GM13977 (cell line): ENCODE data around the gene NUP88.
"Not testable (repeated sequence)": the region's sequence is repeated elsewhere in the genome, so short reads cannot be mapped to it uniquely, and the experiment has no call there.

Source experiments
- DNase-seq: peaks from one replicate; pipeline ENCODE4 v3.0.0; 2012; ENCODE audit warnings: low spot score
- CTCF ChIP-seq: IDR thresholded peaks from 2 replicates; pipeline ENCODE4 v1.5.1; 2012; ENCODE audit warnings: mild to moderate bottlenecking, control low read depth; ENCODE audit not compliant: insufficient read depth; ENCODE audit errors: extremely low read depth, missing control alignments
- in situ Hi-C: fragments of 300-500 bp; cut with MboI; formaldehyde crosslinking; loops from one replicate; pipeline ENCODE4 v1.12.0; 2022; ENCODE audit warnings: low sequenced_read_pairs, low pct_unique_long_range_greater_than_20kb, mixed read lengths, inconsistent platforms; ENCODE audit not compliant: unreplicated experiment

NUP88 gene

GRCh38 chr17:5444209-5444608 lies 24.7 kb upstream of the NUP88 start:
- TF ChIP-seq CTCF, result no peak
- no peak for DNase-seq
- in situ Hi-C loops, result no loop called here

GRCh38 chr17:5443728-5444127 lies 24.3 kb upstream of the NUP88 start:
- no peak for DNase-seq
- TF ChIP-seq CTCF, result no peak
- in situ Hi-C loops, result no loop called here

GRCh38 chr17:5439446-5439764 lies 19.9 kb upstream of the NUP88 start:
- TF ChIP-seq CTCF, result no peak
- in situ Hi-C loops, result no loop called here

GRCh38 chr17:5438716-5439445 lies 19.4 kb upstream of the NUP88 start, which contains the start of gene C1QBP:
TSS of gene C1QBP (minus strand) at chr17:5439155. CDS start at chr17:5439073, 82 bp downstream.
- in situ Hi-C loops, result no loop called here
- TF ChIP-seq CTCF, result peak; percentile 86
- peak; percentile 96 for DNase-seq

More at GRCh38 chr17:5439446-5439764, 19.9 kb upstream of the NUP88 start:
- DNase-seq, result no peak

GRCh38 chr17:5437721-5438317 lies 18.4 kb upstream of the NUP88 start:
- in situ Hi-C loops, result no loop called here
- DNase-seq, result no peak
- no peak for TF ChIP-seq CTCF

GRCh38 chr17:5435781-5436315 lies 16.4 kb upstream of the NUP88 start:
- DNase-seq, in situ Hi-C loops: not testable (repeated sequence)

GRCh38 chr17:5434984-5435383 lies 15.5 kb upstream of the NUP88 start:
- TF ChIP-seq CTCF, result no peak
- in situ Hi-C loops, result no loop called here
- DNase-seq, result no peak
